ENCODE results near the gene VPS8.
"Not testable (repeated sequence)": the region's sequence is repeated elsewhere in the genome, so short reads cannot be mapped to it uniquely, and the experiment has no call there.

VPS8 gene

DNA sequence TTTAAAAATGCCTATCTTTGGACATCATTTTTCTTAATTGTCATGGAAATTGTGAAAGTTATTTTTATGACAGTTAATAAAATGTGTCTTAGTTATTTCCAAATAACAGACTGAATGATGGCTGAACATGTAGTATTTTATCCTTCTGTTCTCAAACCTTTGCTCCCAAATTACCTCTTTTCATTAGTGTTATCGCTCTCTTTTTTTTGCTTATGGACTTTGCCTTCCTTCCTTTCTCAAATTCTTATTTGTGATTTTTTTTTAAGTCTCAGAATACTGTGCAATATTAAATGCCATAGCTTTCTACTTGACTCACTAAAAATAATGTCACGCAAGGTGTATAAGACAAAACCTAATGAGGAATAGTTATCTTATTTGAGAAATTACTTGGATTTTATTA lies 107.7 kb downstream of the VPS8 start:
- no peak for DNase-seq (ENCODE audit: low read depth)

DNA sequence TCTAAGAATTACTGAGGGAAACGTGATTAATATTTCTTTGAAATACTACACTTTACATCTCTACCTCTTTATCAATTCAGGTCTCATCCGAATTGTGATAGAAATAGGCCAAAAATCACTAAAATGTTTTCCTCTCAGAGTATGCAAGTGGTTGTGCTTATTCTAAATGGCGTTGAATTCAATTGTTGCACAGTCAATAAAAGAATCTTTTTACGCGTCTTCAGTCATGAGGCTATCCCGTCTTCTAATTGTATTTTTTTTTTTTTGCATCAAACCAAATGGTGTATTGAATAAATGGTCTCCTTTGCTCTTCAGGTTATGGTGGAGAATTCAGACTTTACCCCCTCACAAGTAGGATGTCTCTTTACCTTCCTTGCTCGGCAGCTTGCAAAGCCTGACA lies 112.6 kb downstream of the VPS8 start:
- no peak for DNase-seq (ENCODE audit: low read depth)

DNA sequence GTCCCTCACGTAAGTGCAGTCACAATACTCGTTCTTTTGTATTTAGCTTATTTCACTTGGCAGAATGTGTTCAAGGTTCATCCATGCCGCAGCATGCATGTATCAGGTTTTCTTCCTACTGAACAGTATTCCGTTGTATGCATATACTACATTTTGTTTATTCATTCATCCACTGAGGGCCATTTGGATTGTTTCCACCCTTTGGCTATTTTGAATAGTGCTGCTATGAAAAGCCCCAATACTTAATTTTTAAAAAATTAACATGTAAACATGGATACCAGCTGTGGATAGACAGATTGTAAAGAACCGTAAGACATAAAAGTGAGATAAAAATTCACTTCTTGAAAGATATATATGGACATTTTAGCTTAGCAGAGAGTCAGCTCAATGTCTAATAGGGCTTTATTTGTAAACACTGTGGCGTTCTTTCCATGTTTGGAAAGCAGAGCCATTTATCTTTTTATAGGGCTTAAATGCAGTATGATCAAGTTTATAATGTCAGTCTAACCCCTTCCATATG lies 115.9 kb downstream of the VPS8 start:
- DNase-seq (ENCODE audit: low read depth), result no peak

DNA sequence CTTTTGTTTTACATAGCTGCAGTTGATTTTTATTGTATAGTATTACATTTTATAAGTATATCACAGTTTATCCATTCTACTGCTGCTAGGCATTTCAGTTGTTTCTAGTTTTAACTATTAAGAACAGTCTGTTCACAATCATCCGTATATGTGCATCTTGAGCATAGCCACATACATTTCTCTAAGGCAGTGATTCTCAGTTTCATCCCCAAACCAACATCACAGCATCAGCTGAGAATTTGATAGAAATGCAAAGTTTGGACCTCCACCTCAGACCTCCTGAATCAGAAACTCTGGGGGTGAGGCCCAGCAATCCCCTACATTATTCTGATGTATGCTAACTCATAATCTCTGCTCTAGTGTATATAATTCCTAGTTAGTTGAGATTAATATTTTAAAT lies 120.8 kb downstream of the VPS8 start:
- DNase-seq (ENCODE audit: low read depth), result no peak

DNA sequence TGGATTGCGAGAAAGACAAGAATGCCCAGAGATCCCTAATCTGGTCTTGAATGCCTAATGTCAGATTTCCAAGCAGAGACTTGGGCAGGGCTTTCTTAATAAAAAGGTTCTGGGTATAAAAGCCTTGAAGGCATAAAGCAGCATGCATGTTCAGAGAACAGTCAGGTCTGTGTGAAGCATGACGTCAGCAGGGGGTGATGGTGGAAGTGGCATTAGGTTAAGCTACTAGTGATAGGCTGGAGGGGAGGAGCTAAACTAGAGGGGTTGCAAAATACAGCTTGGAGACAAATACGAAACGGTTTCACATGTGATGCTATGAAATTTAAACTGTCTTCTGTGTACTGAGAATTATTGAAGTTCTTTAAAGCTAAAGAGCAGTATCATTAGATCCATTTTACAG lies 125.6 kb downstream of the VPS8 start:
- DNase-seq (ENCODE audit: low read depth), result no peak

DNA sequence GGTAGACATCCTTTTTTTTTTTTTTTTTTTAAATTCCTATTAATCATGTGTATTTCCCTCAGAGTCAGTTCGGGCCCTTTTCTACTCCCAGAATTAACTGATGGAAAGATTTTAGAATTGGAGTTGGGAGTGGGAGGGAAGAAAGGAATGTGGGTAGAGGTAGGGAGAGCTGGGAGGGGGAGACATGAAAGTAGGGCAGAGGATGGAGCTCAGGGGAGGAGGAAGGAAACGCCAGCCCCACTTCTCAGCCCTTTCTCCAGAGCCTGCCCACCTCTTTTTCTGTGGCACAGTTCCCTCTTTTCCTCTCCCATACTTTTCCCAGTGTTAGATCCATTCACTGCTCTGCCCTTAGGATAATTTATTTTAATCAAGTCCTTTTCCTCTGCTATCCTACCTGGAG lies 129.4 kb downstream of the VPS8 start:
- no peak for DNase-seq (ENCODE audit: low read depth)

DNA sequence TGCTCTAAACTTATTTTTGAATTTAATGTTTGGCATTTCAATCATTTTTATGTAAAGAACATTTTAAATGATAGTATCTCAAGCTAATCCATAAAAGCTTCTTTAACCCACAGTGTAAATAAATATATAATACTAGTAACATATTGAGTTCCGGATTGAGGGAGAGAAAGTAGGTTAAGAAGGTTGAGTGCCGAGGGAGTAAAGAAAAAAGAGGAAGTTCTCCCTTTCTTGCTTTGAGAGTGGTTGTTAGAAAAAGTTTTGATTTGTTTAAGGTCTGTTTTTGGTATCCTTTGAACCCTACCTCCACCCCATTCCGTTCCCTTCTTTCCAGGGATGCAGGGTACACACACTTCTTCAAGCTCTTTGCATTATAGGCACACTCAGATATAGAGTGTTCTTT lies 130.8 kb downstream of the VPS8 start:
- DNase-seq (ENCODE audit: low read depth), result no peak

DNA sequence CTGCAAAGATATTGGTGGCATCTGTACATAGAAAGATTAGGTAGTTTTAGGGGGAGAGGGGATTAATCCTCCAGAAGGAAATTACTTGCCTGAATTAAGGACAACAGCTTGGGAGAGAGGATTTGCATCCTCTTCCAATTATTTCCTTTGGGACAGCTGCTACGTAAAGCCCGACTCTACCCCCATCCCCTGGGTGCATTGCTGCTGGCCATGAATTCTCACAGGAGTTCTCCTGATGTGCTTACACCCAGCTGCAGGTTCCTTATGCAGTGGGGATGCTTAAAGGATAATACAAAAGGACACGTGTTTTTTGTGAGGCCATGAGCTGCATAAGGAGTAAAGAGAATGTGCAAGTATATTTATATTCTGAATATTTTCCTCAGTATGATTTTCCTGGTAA lies 132.3 kb downstream of the VPS8 start:
- DNase-seq (ENCODE audit: low read depth), result no peak

DNA sequence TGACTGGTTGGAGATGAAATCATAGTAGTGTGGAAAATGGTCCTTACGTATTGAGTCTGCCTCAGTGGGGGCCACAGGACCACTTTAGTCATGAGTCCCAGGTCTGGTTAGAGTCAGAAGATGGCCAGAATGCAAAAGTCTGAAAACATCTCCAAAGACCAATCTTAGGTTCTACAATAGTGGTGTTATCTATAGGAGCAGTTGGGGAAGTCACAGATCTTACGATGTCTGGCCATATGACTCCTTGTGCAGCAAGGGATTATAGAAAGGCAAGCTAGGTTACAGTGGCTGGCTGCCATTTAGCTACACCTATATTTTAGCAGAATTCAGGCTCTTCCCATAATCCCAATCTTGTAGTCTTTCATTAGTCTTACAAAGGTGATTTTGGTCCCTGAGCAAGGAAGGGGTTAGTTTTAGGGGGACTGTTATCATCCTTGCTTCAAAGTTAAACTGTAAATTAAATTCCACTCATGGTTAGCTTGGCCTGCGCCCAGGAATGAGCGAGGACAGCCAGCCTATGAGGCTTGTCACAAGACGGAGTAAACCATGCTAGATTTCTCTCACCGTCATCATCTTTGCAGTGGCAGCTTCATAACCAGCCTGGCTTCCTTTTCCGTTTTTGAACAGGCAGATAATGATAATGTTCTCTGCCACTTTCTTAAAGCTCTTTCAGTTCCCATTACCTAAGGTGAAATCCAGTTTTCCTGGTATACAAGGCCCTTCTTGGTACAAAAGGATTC lies 134.1 kb downstream of the VPS8 start:
- DNase-seq (ENCODE audit: low read depth), result no peak

DNA sequence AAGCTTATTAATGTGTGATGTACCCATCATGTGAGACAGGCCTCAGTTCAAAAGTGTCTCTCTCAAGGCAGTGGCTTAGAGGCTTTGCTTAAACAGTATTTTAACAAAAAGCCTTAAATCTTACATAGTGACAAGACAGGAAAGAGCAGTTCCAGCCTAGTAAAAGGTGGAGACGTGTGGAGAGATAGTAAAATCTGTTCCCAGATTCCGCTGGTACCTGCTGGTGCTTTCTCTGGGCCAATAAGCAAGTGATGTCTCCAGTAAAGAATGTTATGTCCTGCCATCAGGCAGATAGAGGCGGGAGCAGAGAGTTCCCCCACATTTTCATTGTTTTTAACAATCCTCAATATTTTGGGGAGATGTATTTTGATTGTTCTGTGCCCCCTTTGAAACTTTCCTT lies 135.0 kb downstream of the VPS8 start:
- no peak for DNase-seq (ENCODE audit: low read depth)

DNA sequence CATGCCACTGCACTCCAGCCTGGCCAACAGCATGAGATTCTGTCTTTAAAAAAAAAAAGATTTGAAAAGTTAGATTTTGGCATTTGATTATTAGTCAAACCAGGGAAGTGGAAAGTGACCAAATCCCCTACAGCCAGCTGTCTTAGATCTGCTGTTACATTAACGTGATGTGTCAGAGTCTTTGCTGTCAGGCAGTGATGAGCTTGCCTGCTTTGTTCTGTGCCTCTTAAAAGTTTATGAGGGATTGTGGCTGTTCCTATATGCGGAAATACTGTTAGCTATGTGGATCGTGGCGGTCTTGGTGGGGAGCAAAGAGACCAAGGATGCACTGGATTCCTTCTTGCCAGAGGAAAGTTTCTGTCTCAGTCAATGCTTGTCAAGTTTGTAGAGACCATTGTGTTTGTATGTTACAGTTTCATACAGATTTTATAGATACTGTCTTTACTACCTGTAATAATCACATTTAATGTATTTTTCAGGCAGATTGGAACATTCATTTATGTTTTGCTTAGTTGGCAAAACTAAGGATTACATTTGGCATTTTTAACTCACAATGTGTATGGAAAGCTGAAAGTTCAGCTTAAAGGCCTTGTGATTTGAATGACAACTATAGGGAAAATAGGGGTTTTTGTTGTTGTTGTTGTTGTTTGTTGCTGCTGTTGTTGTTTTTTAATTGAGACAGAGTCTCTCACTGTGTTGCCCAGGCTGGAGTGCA lies 137.4 kb downstream of the VPS8 start:
- DNase-seq (ENCODE audit: low read depth), result no peak

DNA sequence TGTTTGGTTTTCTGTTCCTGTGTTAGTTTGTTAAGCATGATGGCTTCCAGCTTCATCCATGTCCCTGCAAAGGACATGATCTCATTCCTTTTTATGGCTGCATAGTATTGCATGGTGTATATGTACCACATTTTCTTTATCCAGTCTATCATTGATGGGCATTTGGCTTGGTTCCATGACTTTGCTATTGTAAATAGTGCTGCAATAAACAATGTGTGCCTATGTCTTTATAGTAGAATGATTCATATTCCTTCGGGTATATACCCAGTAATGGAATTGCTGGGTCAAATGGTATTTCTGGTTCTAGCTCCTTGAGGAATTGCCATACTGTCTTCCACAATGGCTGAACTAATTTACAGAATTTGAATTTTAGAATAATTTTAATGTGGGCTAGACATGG lies 138.8 kb downstream of the VPS8 start:
- not testable (repeated sequence) for DNase-seq (ENCODE audit: low read depth)

DNA sequence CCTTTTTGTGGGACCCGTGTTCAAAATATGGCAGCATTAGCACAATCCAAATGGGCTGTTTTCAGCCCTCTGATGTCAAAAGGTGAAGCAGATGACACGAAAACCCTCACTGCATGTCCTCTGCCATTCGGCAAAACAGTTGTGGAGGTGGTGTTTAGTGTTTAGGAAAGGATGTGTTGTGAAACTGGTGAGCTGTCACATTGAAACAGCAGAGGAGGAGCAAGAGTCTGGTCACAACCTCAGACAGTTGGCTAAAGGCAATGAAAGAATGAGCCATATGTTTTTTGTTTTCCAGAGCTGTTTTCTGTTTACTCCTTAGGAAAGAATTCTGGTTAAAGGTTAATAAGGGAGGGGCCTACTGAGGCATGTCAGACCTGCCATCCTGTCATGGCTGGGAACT lies 140.7 kb downstream of the VPS8 start:
- DNase-seq (ENCODE audit: low read depth), result peak; percentile 10

DNA sequence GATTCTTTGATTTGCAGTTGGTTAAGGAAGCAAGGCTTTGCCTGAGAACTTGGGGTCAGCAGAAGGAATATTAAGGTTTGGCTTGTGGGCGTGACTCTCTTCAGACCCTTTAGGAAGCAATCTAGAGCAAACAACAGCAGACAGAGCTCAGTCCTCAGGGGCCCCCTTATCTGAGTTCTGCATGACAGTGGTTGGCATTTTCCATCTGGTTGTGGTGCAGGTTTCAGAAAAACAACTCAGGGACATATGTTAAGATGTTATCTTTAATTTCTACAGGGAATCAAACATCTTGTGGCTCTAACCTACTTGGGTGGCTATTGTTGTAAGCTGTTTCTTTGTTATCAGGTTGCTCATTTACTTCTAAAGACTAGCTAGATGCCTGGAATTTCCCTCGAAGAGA lies 141.4 kb downstream of the VPS8 start:
- DNase-seq (ENCODE audit: low read depth), result no peak

DNA sequence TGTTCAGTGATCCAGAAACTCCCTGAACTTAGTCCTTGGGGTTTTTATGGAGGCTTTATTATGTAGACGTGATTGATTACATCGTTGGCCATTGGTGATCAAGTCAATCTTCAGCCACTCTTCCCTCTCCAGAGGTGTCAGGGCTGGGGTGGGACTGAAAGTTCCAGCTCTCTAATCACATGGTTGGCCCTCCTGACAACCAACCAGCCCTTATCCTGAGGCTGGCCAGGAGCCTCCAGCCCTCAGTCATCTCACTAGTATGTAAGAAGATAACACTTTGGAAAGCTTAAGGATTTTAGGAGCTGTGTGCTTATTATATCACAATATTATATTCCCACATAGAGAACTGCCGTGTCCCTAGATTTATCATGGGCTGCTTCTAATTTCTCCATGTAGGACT lies 142.3 kb downstream of the VPS8 start:
- DNase-seq (ENCODE audit: low read depth), result no peak

DNA sequence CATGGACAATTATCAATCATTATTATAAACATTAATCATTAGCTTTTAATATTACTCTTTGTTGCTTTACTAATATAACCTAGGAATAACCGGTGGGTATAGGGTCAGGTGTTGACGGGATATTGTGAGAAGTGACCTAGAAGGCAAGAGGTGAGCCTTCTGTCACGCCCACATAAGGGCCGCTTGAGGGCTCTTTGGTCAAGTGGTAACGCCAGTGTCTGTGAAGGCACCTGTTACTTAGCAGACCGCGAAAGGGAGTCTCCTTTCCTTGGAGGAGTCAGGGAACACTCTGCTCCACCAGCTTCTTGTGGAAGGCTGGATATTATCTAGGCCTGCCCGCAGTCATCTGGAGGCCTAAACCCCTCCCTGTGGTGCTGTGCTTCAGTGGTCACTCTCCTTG lies 142.9 kb downstream of the VPS8 start:
- DNase-seq (ENCODE audit: low read depth), result not testable (repeated sequence)

DNA sequence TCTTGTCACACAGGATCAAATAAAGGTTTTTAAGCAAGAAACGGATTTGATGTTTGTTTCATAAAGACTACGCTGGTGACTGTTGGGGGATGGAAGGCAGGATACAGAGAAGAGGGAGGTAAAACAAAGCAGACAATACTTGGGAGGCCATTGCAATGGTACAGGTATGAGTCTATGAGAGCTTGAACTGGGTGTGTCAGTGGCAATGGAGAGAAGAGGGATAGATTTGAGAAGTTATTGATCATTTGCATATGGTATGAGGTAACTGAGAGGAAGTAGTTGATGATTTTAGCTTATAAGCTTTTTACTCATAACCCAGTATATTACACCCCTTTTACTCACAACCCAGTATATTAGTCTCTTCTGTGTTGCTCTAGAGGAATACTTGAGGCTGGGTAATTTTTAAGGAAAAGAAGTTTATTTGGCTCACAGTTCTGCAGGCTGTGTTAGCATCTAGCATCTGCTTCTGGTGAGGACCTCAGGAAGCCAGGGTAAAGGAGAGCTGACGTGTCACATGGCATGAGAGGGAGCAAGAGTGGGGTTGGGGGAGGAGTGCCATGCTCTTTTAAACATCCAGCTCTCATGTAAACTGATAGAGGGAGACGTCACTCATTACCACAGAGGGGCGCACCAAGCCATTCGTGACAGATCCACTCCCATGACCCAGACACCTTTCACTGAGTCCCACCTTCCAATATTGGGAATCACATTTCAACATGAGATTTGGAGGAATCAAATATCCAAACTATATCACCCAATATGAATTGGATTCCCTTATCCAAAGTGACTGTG lies 153.9 kb downstream of the VPS8 start:
- DNase-seq (ENCODE audit: low read depth), result no peak

DNA sequence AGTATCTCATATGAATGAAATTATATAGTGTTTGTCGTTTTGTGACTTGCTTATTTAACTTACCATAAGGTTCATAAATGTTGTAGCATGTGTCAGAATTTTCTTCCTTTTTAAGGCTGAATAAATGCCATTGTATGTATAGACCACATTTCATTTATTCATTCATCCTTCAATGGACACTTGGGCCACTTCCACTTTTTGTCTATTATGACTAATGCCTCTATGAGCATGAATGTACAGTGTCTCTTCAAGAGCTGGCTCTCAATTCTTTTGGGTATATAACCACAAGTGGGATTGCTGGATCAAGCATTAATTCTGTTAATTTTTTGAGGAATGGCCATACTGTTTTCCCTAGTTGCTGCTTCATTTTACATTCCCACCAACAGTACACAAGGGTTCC lies 156.1 kb downstream of the VPS8 start:
- no peak for DNase-seq (ENCODE audit: low read depth)

DNA sequence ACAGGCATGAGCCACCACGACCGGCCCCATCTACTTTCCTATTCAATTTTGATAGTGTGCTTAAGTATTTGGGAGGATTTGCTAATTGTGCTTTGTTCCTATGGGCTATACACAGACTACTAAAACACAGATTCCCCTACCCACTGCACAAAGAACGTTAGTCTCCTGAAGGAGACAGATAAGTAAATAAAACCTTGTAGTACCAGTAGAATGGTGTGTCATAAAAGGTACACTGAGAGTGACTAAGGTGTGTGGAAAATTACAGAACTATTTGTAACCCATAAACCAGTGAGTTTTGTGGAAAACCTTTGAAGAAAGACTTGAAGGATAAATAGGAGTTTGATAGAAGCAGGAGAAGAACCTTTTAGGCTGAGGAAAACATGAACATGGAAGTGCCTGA lies 158.2 kb downstream of the VPS8 start:
- DNase-seq (ENCODE audit: low read depth), result no peak

DNA sequence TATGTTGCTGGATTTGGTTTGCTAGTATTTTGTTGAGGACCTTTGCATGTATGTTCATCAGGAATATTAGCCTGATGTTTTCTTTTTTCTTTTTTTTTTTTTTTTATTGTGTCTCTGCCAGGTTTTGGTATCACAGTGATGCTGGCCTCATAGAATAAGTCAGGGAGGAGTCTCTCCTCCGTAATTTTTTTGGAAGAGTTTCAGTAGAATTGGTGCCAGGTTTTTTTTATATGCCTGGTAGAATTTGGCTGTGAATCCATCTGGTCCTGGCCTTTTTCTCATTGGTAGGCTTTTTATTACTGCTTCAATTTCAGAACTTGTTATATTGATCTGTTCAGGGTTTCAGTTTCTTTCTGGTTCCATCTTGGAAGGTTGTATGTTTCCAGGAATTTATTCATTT lies 165.8 kb downstream of the VPS8 start:
- DNase-seq (ENCODE audit: low read depth), result no peak

DNA sequence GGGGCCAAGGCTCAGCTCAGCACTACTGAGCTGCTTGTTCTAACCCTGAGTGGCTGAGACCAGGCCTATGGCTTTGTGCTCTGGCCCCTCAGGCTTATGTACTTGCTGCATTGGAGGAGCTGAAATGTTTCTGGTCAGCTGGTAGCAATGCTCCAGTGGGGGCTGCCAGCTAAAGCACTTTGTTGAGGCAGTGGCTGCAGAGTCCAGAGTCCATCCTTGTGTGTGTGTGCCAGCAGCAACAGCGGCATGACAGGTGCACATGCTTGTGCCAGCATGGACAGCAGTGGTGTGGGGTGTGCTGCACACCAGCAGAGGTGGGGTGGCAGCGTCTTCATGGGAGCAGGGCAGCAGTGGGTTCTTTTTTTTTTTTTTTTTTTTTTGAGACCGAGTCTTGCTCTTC lies 169.1 kb downstream of the VPS8 start:
- no peak for DNase-seq (ENCODE audit: low read depth)

DNA sequence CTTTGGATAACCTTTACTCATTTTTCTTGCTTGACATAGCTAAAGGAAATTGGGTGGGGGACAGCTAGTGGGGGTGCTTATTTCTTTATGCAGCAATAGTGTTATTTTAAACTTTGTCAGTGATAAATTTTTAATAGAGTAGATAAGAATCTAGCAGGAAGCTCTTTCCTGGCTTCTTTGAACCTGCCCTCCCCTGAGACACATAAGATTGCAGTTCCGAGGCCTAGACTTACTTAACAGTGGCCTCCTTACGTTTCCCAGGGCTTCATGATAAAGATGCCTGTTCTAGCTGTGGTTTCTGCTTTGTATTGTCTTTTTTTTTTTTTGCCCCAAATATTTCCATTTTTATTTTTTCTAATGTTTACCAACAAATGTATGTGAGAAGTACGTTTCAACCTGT lies 170.1 kb downstream of the VPS8 start:
- DNase-seq (ENCODE audit: low read depth), result no peak

DNA sequence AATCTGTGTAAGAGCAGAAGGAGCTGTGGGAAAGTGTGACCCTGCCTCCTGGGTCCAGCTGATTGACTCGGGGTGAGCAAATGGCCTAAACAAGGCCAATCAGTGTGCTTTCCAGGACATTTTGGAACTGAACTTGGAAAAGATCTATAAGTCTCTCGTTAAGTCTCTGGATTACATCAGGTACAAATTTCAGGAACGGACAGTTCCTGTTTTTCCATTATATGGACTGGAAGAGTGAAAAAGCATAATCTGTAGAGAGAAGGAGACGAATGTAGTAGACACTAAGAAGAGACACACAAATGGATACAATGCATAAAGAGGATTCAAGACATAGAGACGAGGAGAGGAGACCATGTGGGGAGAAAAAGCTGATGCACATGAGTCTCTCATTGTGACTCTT lies 173.6 kb downstream of the VPS8 start:
- no peak for DNase-seq (ENCODE audit: low read depth)
